HTR-8/SVneo (cell line): ENCODE measurements around the gene MSI2.

ENCODE experiments used
- DNase-seq: peaks from one replicate; pipeline ENCODE4 v3.0.0; 2011; ENCODE audit warnings: low spot score, mixed read lengths; ENCODE audit not compliant: insufficient read length
- FAIRE-seq: peaks from 2 replicates; lab custom pipeline; 2011; peaks lifted over from hg19 to GRCh38; lab: Jason Lieb, UNC

The MSI2 gene

GRCh38 chr17:57466017-57466471, 209.7 kb downstream of the MSI2 start:
- FAIRE-seq (no peak), DNase-seq (no peak)

- no peak for FAIRE-seq
Measured at GRCh38 chr17:57466521-57466920, 210.2 kb downstream of the MSI2 start.

GRCh38 chr17:57467226-57467625, 210.9 kb downstream of the MSI2 start:
- DNase-seq (no peak), FAIRE-seq (peak; percentile 57)

More at GRCh38 chr17:57466521-57466920, 210.2 kb downstream of the MSI2 start:
- no peak for DNase-seq

GRCh38 chr17:57467801-57468200, 211.5 kb downstream of the MSI2 start:
- DNase-seq (no peak), FAIRE-seq (no peak)

- DNase-seq (no peak), FAIRE-seq (no peak)
Measured at GRCh38 chr17:57468932-57469775, 212.8 kb downstream of the MSI2 start.

GRCh38 chr17:57470906-57471305, 214.6 kb downstream of the MSI2 start:
- no peak for DNase-seq
- FAIRE-seq, result no peak

- FAIRE-seq, result no peak
- no peak for DNase-seq
Measured at GRCh38 chr17:57471868-57472368, 215.6 kb downstream of the MSI2 start.

GRCh38 chr17:57475796-57476195, 219.5 kb downstream of the MSI2 start:
- FAIRE-seq (no peak), DNase-seq (no peak)

GRCh38 chr17:57477522-57478362, 221.4 kb downstream of the MSI2 start:
- DNase-seq (no peak), FAIRE-seq (no peak)

- FAIRE-seq (peak; percentile 16), DNase-seq (no peak)
Measured at GRCh38 chr17:57478478-57479250, 222.3 kb downstream of the MSI2 start.

- peak; percentile 80 for FAIRE-seq
- peak; percentile 88 for DNase-seq
Measured at GRCh38 chr17:57480438-57481196, 224.3 kb downstream of the MSI2 start.

- FAIRE-seq (peak; percentile 67), DNase-seq (peak; percentile 84)
Measured at GRCh38 chr17:57481910-57482391, 225.6 kb downstream of the MSI2 start.

- DNase-seq (no peak), FAIRE-seq (no peak)
Measured at GRCh38 chr17:57482657-57483056, 226.3 kb downstream of the MSI2 start.

GRCh38 chr17:57484081-57484666, 227.9 kb downstream of the MSI2 start:
- peak; percentile 26 for FAIRE-seq
- DNase-seq, result no peak

- no peak for DNase-seq
- FAIRE-seq, result no peak
Measured at GRCh38 chr17:57484826-57485565, 228.7 kb downstream of the MSI2 start.

- FAIRE-seq (no peak), DNase-seq (no peak)
Measured at GRCh38 chr17:57485566-57485865, 229.2 kb downstream of the MSI2 start.

GRCh38 chr17:57485916-57486881, 229.9 kb downstream of the MSI2 start:
- no peak for DNase-seq

More at GRCh38 chr17:57485916-57486881, 229.9 kb downstream of the MSI2 start:
- FAIRE-seq, result no peak
